GM19455 (cell line): ENCODE measurements around the gene CCDC86.
"Not testable (repeated sequence)": the region's sequence is repeated elsewhere in the genome, so short reads cannot be mapped to it uniquely, and the experiment has no call there.

Experiments used
- ATAC-seq: cut with Tn5 transposase; IDR thresholded peaks from one replicate; pipeline ENCODE4 v1.9.1; 2021; ENCODE audit not compliant: unreplicated experiment

The CCDC86 gene, protein sequence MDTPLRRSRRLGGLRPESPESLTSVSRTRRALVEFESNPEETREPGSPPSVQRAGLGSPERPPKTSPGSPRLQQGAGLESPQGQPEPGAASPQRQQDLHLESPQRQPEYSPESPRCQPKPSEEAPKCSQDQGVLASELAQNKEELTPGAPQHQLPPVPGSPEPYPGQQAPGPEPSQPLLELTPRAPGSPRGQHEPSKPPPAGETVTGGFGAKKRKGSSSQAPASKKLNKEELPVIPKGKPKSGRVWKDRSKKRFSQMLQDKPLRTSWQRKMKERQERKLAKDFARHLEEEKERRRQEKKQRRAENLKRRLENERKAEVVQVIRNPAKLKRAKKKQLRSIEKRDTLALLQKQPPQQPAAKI

DNA sequence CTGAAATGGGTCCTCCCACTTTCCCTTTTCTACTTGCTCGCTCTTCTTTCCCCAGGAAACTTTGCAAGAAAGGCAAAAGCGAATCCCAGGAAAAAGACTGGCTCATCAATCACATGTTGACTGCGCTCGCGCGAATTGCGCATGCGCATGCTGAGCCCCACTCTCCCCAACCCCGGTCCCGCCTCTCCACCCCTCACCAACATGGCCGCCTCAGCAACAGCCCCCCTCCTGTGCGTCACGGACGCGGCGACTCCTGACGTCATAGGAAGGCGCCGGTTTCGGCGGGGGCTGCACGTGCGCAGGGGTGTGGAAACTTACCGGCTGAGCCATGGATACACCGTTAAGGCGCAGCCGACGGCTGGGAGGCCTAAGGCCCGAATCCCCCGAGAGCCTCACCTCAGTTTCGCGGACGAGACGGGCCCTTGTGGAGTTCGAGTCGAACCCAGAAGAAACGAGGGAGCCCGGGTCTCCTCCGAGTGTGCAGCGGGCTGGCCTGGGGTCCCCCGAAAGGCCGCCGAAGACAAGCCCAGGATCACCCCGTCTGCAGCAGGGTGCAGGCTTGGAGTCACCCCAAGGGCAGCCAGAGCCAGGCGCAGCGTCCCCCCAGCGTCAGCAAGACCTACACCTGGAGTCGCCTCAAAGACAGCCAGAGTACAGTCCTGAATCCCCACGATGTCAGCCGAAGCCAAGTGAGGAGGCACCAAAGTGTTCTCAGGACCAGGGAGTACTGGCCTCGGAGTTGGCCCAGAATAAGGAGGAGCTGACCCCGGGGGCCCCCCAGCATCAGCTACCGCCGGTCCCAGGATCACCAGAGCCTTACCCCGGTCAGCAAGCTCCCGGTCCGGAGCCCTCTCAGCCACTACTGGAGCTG is at the start of gene CCDC86:
TSS of gene CCDC86 (plus strand) at position 317 of the 871 bp plus-strand sequence. CDS start at position 329, 12 bp downstream.
- peak; percentile 75 for ATAC-seq

DNA sequence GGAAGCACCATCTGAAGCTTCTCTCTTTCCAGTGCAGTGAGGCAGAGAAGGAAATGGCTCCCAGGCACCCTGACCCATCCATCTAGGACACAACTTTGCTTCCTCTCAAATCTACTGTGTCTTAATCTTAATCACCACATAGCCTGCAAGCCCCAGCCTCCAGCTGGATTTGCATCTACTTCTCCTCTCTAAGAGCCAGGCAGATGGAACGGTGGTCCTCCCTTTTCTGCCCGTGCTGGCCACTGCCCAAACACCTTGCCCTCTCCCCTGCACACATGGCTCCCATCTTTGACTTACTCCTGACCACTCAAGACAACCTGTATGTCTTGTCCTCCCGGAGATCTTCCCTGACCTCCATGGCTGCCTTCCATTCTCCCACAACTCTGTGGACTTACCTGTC is 49.4 kb upstream of the CCDC86 start:
- no peak for ATAC-seq

DNA sequence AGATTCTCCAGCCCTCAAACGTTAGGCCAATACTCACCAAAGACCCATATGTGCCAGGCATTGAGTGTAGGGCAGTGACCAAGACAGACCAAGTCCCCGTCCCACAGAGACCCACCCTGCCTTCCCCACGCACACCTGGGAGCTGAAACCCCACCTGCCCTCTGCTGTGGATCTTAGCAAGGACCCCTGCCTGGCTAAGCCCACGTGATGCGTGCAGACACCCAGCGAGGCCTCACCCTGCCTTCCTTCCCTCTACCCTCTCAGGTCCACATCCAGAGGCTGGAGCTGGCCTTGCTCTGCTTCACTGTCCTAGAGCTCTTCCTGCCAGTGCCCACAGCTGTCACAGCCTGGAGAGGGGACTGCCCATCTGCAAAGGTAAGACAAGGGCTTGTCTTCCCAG is 46.6 kb upstream of the CCDC86 start:
- ATAC-seq = no peak

DNA sequence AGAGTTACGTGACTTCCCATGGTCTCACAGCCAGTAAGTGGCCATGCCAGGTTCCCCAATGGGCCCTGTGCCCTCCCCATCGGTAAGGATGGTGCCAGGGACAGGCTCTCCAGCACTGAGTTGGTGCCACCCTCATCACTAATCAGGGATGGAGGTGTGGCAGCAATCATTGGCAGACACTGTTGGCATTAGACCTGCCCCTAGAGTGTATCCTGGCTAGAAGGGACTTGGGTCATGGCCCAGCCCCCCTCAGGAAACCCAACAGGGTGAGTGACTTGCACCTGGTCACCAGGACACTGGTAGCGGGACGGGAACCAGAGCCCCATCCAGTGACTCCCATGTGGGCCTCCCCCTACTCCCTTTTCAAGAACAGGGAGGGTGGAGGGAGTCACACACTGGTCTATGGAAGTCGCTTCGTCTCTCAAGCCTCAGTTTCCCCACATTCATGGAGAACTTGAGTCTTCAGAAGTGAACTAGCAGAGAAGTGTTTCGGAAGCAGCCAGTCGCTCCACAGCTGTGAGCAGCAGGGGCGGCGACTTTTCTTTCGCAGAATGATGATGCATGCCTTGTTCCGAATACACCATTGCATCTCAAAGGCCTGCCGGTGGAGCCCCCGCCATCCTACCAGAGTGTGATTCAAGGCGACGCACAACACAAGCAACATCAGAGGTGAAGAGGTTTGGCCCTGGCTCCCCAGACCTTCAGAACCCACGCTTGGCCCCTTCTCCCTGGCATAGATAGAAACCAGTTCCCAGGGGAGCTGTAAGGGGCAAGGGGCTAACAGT is 43.9 kb upstream of the CCDC86 start:
- no peak for ATAC-seq

DNA sequence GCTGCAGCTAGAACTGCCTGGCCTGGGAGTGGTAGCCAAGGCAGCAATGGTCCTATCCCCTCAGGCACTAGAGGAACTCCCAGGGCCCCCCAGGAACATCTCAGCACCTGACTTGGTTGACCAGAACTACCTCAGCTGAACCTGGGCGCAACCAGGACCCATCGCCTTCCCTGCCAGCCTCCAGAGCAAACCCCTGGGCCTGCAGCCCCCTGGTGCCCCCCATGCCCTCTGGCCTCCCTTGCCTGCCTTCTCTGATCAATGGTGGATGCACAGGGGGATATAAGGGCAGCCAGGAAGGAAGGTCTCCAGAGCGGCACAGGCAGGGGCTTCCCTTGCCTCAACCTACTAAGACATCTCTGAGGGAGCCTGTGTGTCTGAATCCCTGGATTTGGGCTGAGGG is 43.3 kb upstream of the CCDC86 start:
- no peak for ATAC-seq

DNA sequence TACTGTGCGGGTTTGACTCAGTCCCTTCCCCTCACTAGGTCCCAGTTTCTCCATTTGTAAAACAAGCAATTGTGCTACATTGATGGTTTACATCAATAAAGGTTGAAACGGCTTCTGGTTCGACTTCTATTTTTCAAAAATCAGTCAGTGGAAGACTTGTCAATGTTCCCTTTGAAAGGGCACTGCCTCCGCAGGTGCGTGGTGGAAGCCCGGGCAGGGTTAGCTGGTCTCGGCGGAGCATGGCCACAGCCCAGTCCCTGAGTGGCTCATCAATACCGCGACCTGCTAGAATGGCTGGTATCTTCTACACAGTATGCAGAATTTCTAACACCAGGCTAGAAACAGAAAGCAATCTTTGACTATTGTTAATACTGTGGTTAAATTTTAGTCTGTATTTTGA is 40.7 kb upstream of the CCDC86 start:
- ATAC-seq = no peak

DNA sequence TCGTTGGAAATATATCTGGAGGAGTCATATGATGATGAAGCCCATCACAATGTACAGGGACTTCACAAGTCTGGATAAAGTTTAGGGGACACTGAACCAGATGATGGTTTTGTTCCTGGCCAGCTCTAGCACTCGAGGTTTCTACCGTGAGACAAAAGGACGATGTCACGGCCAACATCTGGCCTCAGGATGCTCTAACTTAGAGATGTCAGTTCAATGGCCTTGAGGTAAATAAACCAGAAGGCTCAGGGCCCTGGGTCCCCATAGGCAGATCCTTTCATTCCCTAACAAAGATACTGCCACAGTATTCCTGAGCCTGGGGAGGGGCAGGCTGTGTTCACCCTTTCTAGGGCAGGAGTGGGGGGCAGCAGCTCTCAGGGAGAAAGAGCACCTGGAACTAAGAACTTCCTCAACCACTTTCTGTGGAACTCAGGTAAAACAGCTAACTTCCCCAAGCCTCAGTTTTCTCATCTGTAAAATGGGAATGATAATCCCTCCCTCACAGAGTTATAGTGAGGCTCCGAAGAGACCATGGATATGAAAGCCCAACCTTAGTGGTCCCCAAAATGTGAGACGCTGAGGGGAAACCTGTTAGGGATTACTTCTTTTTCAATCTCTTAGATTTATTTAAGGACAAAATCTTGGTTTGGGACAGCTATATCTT is 38.5 kb upstream of the CCDC86 start:
- no peak for ATAC-seq

DNA sequence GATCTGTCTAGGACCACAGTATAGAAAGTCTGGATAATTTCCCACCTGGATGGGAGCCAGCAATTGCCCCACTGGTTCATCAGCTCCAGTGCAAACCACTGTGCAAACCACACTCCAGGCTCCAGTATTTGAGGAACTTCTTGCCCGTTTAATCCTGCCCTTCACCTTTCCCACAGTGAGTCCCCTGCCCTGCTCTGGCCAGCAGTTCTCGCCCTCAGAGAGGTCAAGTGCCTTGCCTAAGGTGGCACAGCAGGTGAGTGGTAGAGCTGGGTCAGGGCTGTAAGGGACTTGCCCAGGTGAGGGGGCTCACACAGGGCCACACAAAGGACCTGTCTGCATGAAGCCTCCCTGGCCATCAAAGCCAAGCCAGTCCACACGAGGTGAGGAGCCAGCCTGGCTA is 32.7 kb upstream of the CCDC86 start:
- ATAC-seq = no peak

DNA sequence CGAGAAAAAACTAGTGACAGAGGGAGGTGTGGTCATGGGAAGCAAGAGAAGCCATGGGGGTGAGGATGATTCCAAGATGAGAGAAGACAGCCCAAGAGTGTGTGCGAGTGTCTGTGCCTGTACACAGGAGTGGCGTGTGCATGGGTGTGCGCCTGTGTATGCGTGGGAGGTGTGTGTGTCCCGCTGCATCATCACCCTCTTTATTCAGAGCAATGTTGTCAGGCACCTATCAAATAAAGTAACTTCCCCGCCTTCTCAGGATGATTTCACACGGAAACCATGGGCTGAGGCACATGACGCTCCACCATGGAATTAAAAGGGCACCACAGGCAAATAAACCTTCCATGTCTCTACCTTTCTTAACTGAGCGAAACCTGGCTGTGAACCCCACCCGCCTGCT is 32.2 kb upstream of the CCDC86 start:
- ATAC-seq = no peak

DNA sequence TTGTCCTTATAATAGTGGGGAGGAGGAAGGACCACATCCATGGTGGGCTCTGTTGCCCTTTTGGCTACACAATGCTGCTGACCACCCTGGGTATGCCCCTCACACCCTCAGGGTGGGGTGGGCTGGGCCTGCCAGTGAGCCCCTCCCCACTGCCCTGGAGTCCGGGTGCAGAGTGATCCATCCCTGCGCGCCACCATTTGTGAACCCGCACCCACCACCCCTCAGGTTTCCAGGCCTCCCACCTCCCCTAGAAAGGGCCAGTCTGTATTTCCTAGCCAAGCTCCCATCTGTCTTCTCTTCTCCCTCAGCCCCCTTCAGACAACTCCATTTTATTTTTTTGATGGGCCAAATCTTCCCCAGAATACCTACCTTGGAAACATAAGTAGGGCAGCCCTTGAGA is 31.8 kb upstream of the CCDC86 start:
- ATAC-seq = no peak

DNA sequence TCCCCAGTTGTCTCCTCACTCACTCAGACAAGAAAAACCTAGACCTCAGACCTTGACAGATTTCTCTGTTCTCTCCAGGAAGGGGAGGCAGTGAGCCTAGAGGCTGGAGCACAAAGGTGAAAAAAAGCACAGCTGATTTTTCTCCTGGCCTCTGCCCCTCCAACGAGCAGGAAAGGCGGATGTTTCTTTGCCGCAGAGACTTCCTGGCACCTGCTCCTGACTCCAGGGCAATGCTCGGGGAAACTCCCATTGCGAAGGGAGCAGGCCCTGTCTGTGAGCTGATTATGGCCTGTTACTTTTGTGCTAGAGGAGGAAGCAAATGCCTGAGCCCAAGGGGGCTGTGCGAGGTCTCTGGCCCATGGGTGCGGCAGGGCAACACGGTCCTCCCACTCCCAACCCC is 31.3 kb upstream of the CCDC86 start:
- ATAC-seq = no peak

DNA sequence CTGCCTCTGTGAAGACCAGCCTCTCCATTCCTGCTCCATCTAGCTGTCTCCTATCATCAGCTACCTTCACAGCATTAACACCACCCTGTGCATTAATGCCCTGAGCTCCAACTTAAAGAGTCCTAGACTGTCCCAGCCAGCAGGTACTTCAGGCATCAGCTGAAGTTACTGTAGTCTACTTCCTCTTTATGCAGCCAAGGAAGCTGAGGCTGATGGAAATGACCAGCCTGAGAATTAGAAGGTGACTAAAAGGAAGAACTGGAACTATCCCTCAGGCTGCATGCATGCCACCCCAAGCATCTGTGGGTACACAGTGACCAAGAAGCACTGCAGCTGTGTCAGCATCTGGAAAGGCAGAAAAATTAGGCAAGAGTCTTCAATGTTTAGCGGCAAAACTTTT is 28.6 kb upstream of the CCDC86 start:
- no peak for ATAC-seq

DNA sequence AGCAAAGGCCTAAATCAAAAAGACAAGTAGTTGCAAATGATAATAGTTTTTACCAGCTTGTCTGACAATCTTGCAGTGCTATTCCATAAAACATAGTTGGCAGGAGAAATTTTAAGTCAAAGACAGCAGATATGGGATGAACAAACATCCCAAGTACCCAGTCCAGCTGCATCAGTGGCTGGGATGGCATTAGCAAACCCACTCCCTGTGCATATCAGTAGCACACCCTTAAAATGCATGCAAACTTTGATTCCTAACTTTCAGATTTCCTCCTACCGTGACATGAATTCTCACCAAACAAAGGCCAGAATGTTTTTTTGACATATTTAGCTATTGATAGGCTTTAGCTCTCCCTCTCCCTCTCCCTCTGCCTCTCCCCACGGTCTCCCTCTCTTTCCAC is 27.8 kb upstream of the CCDC86 start:
- ATAC-seq = no peak

DNA sequence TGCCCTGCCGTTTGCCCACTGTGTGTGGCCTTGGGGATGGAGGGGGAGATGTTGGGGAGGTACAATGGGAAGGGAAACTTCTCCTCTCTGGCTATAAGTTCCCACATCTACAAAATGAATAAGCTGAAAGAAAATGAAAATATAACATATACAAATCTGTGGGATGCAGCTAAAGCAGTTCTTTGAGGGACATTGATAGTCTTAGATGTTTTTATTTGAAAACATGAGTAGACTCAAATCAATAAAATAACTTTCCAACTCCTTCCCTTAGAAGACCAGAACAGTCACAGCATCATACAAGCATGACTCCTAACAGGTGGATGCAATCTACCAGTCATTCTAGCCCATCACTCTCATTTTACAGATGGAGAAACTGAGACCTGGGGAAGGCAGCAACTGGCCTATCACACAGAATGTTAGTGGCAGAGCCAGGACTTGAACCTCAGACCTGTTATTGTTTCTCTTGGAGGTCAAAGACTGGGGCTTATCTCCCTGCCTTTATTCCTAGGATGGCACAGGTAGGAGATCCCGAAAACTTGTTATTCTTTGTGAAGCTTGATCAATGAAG is 25.2 kb upstream of the CCDC86 start:
- no peak for ATAC-seq

DNA sequence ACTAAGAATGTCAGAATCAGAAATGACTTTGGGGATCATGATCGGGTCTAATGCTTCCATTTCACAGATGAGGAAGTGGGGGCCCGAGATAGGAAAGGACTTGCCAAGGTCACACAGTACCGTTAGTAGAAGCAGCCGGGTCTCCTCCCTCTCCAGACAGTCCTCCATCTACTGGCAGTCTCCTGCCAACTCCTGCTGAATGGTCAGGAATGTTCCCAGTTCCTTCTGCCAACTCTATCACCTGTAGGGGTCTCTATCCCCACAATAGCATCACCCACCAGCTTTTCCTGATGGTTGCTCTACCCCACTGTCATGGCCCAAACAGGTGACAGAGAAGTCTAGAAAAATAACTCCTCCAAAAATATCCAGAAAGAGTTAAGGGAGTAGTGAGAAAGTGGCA is 23.9 kb upstream of the CCDC86 start:
- no peak for ATAC-seq

DNA sequence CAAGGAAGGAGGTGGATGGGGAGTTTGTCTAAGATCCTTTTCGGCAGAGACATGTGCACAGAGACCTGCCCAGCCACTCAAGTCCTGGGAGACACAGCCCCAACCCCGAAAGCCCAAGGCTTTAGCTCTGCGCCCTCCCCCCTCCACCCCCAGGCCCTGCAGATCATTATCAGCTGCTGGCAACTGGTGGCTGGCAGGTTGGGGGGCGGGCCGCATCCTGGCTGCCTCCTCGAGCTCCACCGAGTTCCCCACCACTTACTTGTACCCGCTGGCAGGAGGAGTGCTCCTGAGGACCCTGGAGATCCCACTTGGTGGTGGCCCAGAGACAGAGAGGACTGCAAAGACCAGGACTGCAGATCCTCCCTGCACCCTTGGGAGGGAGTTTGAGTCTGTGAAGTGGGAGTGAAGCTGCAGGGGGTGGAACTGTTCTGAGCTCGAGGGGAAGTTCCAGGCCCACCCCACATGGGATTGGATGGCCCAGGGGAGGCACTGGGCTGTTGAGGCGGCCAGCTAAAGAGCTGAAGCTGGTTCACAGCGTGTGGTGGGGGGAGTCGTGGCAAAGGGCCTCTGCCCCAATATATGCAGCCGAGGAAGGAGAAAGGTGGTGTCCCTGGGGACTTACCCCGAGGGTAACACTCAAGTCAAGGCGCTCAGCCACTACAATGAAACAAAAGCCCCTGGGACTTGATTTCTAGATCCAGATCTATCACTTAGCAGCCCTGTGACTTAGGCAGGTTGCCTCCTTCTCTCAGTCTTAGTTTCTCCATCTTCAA is 19.9 kb upstream of the CCDC86 start:
- no peak for ATAC-seq

DNA sequence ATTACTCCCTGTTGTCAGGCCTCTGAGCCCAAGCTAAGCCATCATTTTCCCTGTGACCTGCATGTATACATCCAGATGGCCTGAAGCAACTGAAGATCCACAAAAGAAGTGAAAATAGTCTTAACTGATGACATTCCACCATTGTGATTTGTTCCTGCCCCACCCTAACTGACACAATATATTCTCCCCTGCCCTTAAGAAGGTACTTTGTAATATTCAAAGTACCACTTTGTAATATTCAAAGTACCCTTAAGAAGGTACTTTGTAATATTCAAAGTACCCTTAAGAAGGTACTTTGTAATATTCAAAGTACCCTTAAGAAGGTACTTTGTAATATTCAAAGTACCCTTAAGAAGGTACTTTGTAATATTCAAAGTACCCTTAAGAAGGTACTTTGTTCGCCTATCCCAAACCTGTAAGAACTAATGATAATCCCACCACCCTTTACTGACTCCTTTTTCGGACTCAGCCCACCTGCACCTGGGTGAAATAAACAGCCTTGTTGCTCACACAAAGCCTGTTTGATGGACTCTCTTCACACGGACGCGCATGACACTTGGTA is 18.1 kb upstream of the CCDC86 start:
- ATAC-seq = not testable (repeated sequence)

DNA sequence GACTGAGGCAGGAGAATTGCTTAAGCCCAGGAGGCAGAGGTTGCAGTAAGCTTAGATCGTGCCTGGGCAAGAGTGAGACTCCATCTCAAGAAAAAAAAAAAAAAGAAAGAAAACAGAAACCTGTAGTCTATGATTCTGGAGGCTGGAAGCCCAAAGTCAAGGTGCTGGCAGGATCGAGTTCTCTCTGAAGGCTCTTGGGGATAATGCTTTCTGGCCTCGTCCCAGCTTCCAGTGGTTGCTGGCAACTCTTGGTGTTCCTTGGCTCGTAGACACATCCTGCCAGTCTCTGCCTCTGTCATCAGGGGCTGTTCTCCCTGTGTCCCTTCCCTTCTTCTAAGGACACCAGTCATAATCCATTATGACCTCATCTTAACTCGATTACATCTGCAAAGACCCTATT is 16.8 kb upstream of the CCDC86 start:
- ATAC-seq = no peak

DNA sequence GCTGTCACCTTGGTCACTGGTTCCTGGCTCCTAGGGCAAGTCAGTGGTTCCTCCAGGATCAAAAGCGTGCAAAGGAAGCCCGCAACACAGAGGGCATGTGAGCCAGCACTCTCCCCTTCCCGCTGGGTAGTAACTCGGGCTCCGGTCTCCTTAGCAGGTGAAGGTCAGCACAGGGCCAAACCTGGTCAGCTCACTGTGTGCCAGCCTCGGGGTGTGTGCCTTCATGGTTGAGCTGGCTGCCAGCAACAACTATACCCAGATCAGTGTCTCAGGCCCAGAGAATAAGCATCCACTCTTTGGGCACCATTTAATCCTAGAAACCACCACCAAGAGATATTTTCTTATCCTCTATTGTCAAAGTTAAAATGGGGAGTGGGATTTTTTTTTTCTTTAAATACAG is 16.1 kb upstream of the CCDC86 start:
- no peak for ATAC-seq
